GM12878 (cell line): ENCODE measurements around the gene FBXL16. TPM values are rescaled to one million over a fixed set of nuclear protein-coding genes. Genes with fewer than 3 reads are reported as not detected.

ENCODE experiments used
- ATAC-seq: fragments of 200-7000 bp; cut with Tn5 transposase; 3 replicates; pipeline ENCODE4 v1.9.1; 2020; ENCODE audit warnings: mild to moderate bottlenecking, moderate library complexity
- BruUV-seq: library from RNA; stranded (reverse); fragments of 400-500 nt; replicated peaks from 2 replicates; lab custom pipeline; 2021; lab: Mats Ljungman, UMichigan
- CTCF ChIA-PET: fragments of 300-600 bp; sonication (Branson Sonifier 250); formaldehyde crosslinking; extraction: SDS; loops from one replicate; lab custom pipeline; 2021; ENCODE audit warnings: inconsistent platforms; lab: Yijun Ruan, JAX
- POLR2A ChIA-PET: fragments of 350-600 bp; formaldehyde crosslinking; extraction: SDS; loops from one replicate; lab custom pipeline; 2021; ENCODE audit warnings: inconsistent platforms; lab: Charles Lee
- RAD21 ChIA-PET: fragments of 300-600 bp; sonication (Branson Sonifier 250); formaldehyde crosslinking; loops from one replicate; lab custom pipeline; 2023; ENCODE audit warnings: antibody characterized with exemption; ENCODE audit not compliant: unreplicated experiment; lab: Charles Lee
- SMC1A ChIA-PET: fragments of 300-600 bp; sonication (Branson Sonifier 250); formaldehyde crosslinking; loops from one replicate; lab custom pipeline; 2023; ENCODE audit not compliant: unreplicated experiment, uncharacterized antibody; lab: Charles Lee
- DNase-seq: peaks from one replicate; pipeline ENCODE4 v3.0.0-alpha.2; 2011; ENCODE audit warnings: low read depth, low spot score
- FAIRE-seq: peaks from 3 replicates; lab custom pipeline; 2011; peaks lifted over from hg19 to GRCh38; lab: Jason Lieb, UNC
- H2AFZ ChIP-seq: 2 replicates; pipeline ENCODE4 v1.6.0; 2011; ENCODE audit warnings: low read depth, low read length, control low read depth; ENCODE audit not compliant: control insufficient read depth
- H3K27ac ChIP-seq: 2 replicates; pipeline ENCODE4 v1.5.1; 2011; ENCODE audit warnings: control low read depth; ENCODE audit not compliant: control insufficient read depth, insufficient read depth
- H3K27me3 ChIP-seq, 2 experiments: replicated peaks in 1 of 2; 2 replicates each; pipeline versions ENCODE4 v1.6.0 to v1.6.1; 2011; ENCODE audit warnings: low read length in 1 of 2; ENCODE audit not compliant: control insufficient read depth in 2 of 2, insufficient read depth in 2 of 2
- H3K36me3 ChIP-seq, 2 experiments: 2 replicates each; pipeline ENCODE4 v1.5.1; 2011; ENCODE audit warnings: low read length in 1 of 2; ENCODE audit not compliant: control insufficient read depth in 2 of 2, insufficient read depth in 2 of 2
- H3K4me1 ChIP-seq: 2 replicates; pipeline ENCODE4 v1.6.1; 2011; ENCODE audit warnings: mild to moderate bottlenecking, low read length, moderate library complexity, mixed read lengths; ENCODE audit not compliant: control insufficient read depth, insufficient read depth
- H3K4me2 ChIP-seq: 2 replicates; pipeline ENCODE4 v1.6.0; 2011; ENCODE audit warnings: control low read depth; ENCODE audit not compliant: control insufficient read depth, insufficient read depth
- H3K4me3 ChIP-seq: fragments of 200-600 bp; sonication (generic); 2 replicates; pipeline ENCODE4 v1.5.1; 2016
- H3K79me2 ChIP-seq: 2 replicates; pipeline ENCODE4 v1.6.0; 2011; ENCODE audit warnings: low read length; ENCODE audit not compliant: control insufficient read depth, insufficient read depth
- H3K9ac ChIP-seq: 2 replicates; pipeline ENCODE4 v1.8.0; 2011; ENCODE audit warnings: low read length, control low read depth, mixed read lengths; ENCODE audit not compliant: control insufficient read depth, insufficient read depth
- H3K9me3 ChIP-seq: replicated peaks from 3 replicates; pipeline ENCODE4 v1.5.1; 2011; ENCODE audit warnings: mild to moderate bottlenecking, low read length; ENCODE audit not compliant: control insufficient read depth, insufficient read depth
- H4K20me1 ChIP-seq: 2 replicates; pipeline ENCODE4 v1.6.0; 2011; ENCODE audit not compliant: control insufficient read depth, insufficient read depth
- NFYB ChIP-seq: IDR thresholded peaks from 2 replicates; pipeline ENCODE4 v1.6.1; 2011; ENCODE audit warnings: low read depth, mild to moderate bottlenecking, low read length, improper control_type of control experiment, moderate library complexity; ENCODE audit not compliant: insufficient read depth
- NR2C1 ChIP-seq: fragments of 450-650 bp; IDR thresholded peaks from 2 replicates; pipeline ENCODE4 v1.6.1; 2017; ENCODE audit warnings: antibody characterized with exemption, mild to moderate bottlenecking, moderate library complexity
- NR2F1 ChIP-seq: fragments of 450-650 bp; conservative IDR thresholded peaks from 2 replicates; pipeline ENCODE4 v1.6.1; 2017; ENCODE audit warnings: mild to moderate bottlenecking
- POLR2A ChIP-seq: IDR thresholded peaks from 2 replicates; pipeline ENCODE4 v1.6.1; 2011; ENCODE audit warnings: low read depth, mild to moderate bottlenecking, low read length
- WGBS: methylation state at CpG from one replicate; pipeline ENCODE4 v1.1.6; 2016; ENCODE audit warnings: low lambda C conversion rate; ENCODE audit not compliant: insufficient replicate concordance, insufficient coverage; ENCODE audit errors: missing lambda C conversion rate; 5-methylcytosine and 5-hydroxymethylcytosine counted together
- in situ Hi-C: fragments of 300-500 bp; cut with MboI; formaldehyde crosslinking; loops from 9 replicates; pipeline ENCODE4 v1.14.3; 2018; ENCODE audit warnings: mixed read lengths
- intact Hi-C: fragments of 100-400 bp; cut with micrococcal nuclease; formaldehyde crosslinking; loops from one replicate; pipeline ENCODE4 v1.14.2; 2022; ENCODE audit not compliant: unreplicated experiment
- polyA plus RNA-seq, 11 experiments: library from polyadenylated mRNA; depleted of rRNA in 4 of 11; unstranded in 6 of 11; stranded (reverse) in 5 of 11; fragments of >200 nt; fragmentation: Nextera tagmentation in 4 of 11; fragmentation: Illumina TruSeq in 1 of 11; extraction: Ambion mirVana in 4 of 11; extraction: Trizol in 1 of 11; gene quantifications; 1 replicate in 1 of 11; 2 replicates in 10 of 11; pipeline versions ENCODE4 v1.2.1 to v1.2.3, GENCODE V29; 2011 to 2016; ENCODE audit warnings: inconsistent platforms in 2 of 11, missing spikeins in 2 of 11, low read depth in 1 of 11
- total RNA-seq, 4 experiments: library from RNA; depleted of rRNA in 3 of 4; stranded (reverse); fragments of >200 nt in 3 of 4; fragmentation: Illumina TruSeq in 1 of 4; extraction: Trizol in 1 of 4; gene quantifications; 2 replicates each; pipeline versions ENCODE4 v1.2.1 to v1.2.3, GENCODE V29; 2013 to 2021
- TF ChIP-seq, protein P1 (sequence below): fragments of 450-650 bp; IDR thresholded peaks from 2 replicates; pipeline ENCODE4 v1.6.1; 2017; ENCODE audit warnings: antibody characterized with exemption, mild to moderate bottlenecking, moderate library complexity
- TF ChIP-seq, protein P2 (sequence below): fragments of 450-650 bp; IDR thresholded peaks from 2 replicates; pipeline ENCODE4 v1.6.1; 2016; ENCODE audit warnings: mild to moderate bottlenecking
- TF ChIP-seq, protein P3 (sequence below): IDR thresholded peaks from 2 replicates; pipeline ENCODE4 v1.6.1; 2011; ENCODE audit warnings: mild to moderate bottlenecking, low read depth, low read length, moderate library complexity; ENCODE audit not compliant: insufficient replicate concordance

FBXL16 gene
- total and polyA plus RNA-seq, 10 of the 15 experiments (the other 5 are each of a cell fraction or from before 2014, with no cell fraction given), result 0.13 to 1.4 (median 0.24) TPM

GRCh38 chr16:689175-689897, 16.3 kb downstream of the FBXL16 start:
- in situ Hi-C loops, result no loop called here
- POLR2A ChIA-PET, result interaction anchor here (0.9 to 2.0 kb wide), 2 partner anchors 8 to 20 kb away, joined by 3 to 13 read pairs; partner anchors contain the start of gene STUB1
- no TSS peak for BruUV-seq
- CTCF ChIA-PET, result interaction anchor here (1.0 to 1.6 kb wide), 4 partner anchors 9 to 97 kb away, joined by 3 to 4 read pairs (median 3); partner anchors contain the start of gene STUB1
- TF ChIP-seq POLR2A, result peak; percentile 56
- TF ChIP-seq, protein P1, sequence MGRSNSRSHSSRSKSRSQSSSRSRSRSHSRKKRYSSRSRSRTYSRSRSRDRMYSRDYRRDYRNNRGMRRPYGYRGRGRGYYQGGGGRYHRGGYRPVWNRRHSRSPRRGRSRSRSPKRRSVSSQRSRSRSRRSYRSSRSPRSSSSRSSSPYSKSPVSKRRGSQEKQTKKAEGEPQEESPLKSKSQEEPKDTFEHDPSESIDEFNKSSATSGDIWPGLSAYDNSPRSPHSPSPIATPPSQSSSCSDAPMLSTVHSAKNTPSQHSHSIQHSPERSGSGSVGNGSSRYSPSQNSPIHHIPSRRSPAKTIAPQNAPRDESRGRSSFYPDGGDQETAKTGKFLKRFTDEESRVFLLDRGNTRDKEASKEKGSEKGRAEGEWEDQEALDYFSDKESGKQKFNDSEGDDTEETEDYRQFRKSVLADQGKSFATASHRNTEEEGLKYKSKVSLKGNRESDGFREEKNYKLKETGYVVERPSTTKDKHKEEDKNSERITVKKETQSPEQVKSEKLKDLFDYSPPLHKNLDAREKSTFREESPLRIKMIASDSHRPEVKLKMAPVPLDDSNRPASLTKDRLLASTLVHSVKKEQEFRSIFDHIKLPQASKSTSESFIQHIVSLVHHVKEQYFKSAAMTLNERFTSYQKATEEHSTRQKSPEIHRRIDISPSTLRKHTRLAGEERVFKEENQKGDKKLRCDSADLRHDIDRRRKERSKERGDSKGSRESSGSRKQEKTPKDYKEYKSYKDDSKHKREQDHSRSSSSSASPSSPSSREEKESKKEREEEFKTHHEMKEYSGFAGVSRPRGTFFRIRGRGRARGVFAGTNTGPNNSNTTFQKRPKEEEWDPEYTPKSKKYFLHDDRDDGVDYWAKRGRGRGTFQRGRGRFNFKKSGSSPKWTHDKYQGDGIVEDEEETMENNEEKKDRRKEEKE, result no peak
- TF ChIP-seq NR2C1, result 0 out of 2 replicates have a peak, but pooled peaks have one; percentile 28
- peak; percentile 71; the same call in 1 of the 2 replicates for TF ChIP-seq NR2F1
- TF ChIP-seq, protein P2, sequence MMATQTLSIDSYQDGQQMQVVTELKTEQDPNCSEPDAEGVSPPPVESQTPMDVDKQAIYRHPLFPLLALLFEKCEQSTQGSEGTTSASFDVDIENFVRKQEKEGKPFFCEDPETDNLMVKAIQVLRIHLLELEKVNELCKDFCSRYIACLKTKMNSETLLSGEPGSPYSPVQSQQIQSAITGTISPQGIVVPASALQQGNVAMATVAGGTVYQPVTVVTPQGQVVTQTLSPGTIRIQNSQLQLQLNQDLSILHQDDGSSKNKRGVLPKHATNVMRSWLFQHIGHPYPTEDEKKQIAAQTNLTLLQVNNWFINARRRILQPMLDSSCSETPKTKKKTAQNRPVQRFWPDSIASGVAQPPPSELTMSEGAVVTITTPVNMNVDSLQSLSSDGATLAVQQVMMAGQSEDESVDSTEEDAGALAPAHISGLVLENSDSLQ, result peak; percentile 71; the same call in 1 of the 2 replicates
- TF ChIP-seq, protein P3, sequence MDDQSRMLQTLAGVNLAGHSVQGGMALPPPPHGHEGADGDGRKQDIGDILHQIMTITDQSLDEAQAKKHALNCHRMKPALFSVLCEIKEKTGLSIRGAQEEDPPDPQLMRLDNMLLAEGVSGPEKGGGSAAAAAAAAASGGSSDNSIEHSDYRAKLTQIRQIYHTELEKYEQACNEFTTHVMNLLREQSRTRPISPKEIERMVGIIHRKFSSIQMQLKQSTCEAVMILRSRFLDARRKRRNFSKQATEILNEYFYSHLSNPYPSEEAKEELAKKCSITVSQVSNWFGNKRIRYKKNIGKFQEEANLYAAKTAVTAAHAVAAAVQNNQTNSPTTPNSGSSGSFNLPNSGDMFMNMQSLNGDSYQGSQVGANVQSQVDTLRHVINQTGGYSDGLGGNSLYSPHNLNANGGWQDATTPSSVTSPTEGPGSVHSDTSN, result peak; percentile 56
- TF ChIP-seq NFYB, result no peak
- TF ChIP-seq, all 136 proteins: peak for 5
- FAIRE-seq (no peak), ATAC-seq (no peak), DNase-seq (no peak)
- H3K27ac ChIP-seq, result peak overlapping the region; percentile 73
- SMC1A ChIA-PET, result no interaction called here
- H4K20me1 ChIP-seq, result no peaks in the 10 kb centered on the region
- H3K36me3 ChIP-seq, result peaks cover 0 to 6% of the 10 kb centered on the region in 2 experiments; a peak in 2 of 4 replicates
- peaks cover 0 to 1% of the 10 kb centered on the region in 2 experiments; a peak in 1 of 4 replicates for H3K27me3 ChIP-seq
- H3K4me2 ChIP-seq, result peak overlapping the region; percentile 88
- H3K79me2 ChIP-seq, result peaks cover 9% of the 10 kb centered on the region
- WGBS, result 78% methylated on average over 26 of the region's 26 CpGs
- H3K4me3 ChIP-seq, result peak overlapping the region; percentile 93
- intact Hi-C loops, result no loop called here
- no peaks in the 10 kb centered on the region; the same call in 2 of the 3 replicates for H3K9me3 ChIP-seq
- H3K9ac ChIP-seq, result peak overlapping the region; percentile 96
- no peak overlapping the region for H2AFZ ChIP-seq
- RAD21 ChIA-PET, result interaction anchor here (1.0 kb wide), 2 partner anchors 8 to 22 kb away, joined by 3 to 4 read pairs; partner anchors contain the start of gene RHOT2
- peaks cover 4% of the 10 kb centered on the region for H3K4me1 ChIP-seq
